Uterus (tissue), 2 donors: ENCODE data around the gene WNK1.

ENCODE experiments used
- POLR2A ChIP-seq, 2 donors: fragments of 450-650 bp; IDR thresholded peaks; one replicate each; pipeline ENCODE4 v1.6.1; 2016; ENCODE audit warnings: antibody characterized with exemption in 2 of 2, mild to moderate bottlenecking in 1 of 2, moderate library complexity in 1 of 2
- TF ChIP-seq, protein P1 (sequence below), 4 experiments: fragments of 200-600 bp in 2 of 4; fragments of 450-650 bp in 2 of 4; sonication (generic) in 2 of 4; IDR thresholded peaks; one replicate each; pipeline ENCODE4 v1.5.1; 2016 to 2019; ENCODE audit warnings: antibody characterized with exemption in 4 of 4, mild to moderate bottlenecking in 2 of 4, moderate library complexity in 1 of 4

DNA sequence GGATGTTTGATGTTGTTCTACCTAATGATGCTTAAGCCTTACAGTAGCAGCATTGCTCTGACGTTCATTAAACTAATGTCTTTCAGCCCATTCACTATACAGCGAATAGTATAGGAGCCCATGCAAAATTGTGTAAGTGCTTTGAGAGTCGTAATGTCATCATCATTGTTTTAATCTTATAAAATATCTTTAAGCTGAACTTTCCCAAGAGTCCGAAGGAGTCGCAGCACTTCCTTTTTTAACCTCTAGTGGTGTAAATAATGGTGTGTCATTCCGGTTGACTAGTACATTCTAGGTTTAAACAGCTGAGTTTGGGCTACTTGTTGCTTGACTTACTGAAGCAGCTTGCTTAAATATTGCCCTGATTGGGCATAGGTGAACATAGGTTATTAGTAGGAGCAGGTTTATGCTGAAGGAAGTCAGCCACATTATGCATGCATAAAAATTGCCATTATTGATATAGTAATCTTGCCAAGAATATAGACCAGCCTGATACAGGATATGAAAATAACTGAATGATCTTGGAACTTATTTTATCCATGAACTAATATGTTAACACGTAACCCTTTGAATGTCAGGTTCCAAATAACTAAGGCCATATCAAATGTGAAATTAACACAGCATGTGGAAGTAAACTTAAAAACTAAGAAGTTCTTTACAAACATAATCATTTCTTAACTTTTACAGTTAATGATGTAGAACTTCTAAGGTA lies 2.6 kb downstream of the WNK1 start:
- TF ChIP-seq, protein P1, sequence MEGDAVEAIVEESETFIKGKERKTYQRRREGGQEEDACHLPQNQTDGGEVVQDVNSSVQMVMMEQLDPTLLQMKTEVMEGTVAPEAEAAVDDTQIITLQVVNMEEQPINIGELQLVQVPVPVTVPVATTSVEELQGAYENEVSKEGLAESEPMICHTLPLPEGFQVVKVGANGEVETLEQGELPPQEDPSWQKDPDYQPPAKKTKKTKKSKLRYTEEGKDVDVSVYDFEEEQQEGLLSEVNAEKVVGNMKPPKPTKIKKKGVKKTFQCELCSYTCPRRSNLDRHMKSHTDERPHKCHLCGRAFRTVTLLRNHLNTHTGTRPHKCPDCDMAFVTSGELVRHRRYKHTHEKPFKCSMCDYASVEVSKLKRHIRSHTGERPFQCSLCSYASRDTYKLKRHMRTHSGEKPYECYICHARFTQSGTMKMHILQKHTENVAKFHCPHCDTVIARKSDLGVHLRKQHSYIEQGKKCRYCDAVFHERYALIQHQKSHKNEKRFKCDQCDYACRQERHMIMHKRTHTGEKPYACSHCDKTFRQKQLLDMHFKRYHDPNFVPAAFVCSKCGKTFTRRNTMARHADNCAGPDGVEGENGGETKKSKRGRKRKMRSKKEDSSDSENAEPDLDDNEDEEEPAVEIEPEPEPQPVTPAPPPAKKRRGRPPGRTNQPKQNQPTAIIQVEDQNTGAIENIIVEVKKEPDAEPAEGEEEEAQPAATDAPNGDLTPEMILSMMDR (IDR thresholded peaks at IDR 0.05): peak in 3 of 4 experiments; percentile 30 to 44 (median 44)
- TF ChIP-seq POLR2A (IDR thresholded peaks at IDR 0.05): no peak
